ENCODE measurements around the gene TLE3.
"Not testable (repeated sequence)": the region's sequence is repeated elsewhere in the genome, so short reads cannot be mapped to it uniquely, and the experiment has no call there.

TLE3 gene

DNA sequence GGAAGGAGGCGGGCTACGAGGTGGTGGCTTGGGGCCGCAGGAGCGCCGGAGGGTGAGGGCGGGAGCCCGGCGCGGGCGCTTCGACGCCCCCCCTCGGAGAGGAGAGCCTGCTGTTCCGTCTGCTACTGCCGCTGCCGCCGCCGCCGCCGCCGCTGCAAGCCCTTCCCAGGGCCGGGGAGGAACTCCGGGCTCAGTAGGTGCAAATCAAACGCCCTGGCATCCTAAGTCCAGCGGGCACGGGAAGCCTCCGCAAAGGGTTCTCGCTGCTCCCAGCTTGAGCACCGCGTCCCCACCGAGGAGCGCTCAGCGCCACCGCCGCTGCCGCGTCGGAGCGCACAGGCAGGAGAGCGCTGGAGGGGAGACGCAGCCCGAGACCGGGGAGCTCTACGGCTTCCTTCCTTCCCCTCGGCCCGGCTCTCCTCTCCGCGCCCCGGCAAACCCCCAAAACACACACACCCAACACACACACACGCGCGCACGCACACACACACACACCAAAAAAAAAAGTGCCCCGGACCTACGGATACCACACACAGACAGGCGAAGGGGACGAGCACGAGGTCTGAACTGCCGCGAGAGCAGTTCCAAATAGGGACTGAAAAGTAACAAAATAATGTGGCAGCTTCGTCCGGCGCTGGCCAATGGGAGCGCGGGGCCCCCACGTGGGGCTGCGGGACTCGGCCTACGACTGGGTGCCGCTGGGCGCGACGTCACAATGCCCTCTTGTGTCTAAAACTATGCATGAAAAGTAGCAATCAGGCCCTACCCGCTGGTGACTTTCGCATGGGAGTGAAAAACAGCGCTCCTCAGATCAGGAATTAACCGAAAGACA, at the start of gene TLE3:
TSS of gene TLE3 (minus strand) at position 597 of the 832 bp plus-strand sequence. CDS start 1,119 bp downstream, outside the sequence.
- FAIRE-seq, result peak; percentile 43

DNA sequence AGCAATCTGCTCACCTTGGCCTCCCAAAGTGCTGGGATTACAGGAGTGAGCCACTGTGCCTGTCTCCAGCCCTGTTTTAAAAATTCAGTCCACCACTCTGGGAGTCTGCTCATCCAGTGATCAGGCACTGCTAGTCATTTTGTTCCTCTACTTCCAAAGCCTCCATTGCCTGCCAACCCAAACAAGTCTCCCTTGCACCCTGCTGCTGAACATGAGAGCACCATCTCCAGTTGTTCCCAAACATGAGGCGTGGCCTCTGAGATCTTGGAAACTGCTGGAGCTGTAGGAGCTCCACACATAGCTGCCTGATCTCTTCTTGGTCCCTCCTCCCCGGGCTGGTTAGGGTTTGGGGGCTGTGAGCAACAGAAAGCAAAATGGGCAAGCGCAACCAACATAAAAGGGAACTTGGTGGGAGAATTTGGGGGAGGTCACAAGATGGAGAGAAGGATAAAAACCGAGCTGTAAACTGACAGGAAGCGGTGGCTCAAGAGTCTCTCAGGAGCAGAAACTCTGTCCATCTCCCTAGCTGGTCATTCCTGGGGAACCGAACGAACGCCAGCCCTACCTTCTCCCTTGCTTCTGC, 49.6 kb upstream of the TLE3 start:
- FAIRE-seq, result no peak

- FAIRE-seq, result no peak
Observed at GRCh38 chr15:70146771-70147170, 49.1 kb upstream of the TLE3 start.

DNA sequence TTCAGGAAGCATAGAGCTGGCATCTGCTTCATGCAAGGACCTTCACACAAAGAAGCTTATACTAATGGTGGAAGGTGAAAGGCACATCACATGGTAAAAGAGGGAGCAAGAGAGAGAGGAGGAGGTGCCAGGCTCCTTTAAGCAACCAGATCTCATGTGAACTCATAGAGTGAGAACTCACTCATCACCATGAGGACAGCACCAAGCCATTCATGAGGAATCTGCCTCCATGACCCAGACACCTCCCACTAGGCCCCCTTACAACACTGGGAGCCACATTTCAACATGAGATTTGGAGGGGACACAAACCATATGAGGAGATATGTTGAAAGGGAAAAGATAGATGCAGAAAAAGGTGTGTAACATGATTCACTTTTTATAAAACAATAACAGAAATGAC, 48.4 kb upstream of the TLE3 start:
- no peak for FAIRE-seq

DNA sequence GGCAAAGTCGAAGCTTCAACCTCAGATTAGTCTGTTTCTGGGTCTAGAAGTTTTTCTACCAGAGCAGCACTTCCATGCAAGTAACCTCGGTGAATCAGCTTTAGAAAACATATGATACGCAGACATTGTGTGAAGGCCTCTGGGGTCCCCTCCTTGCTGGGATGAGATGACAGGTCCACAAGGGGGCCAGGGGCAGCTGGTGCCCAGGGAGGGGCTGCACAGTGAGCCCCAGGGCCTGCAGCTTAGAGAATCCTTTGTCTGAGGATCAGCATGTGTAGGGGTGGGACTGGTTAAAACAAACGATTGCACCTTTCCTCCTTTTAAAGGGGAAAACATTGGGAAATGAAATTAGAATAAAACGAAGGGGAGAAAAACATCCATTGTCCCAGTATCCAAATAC, 47.5 kb upstream of the TLE3 start:
- no peak for FAIRE-seq

DNA sequence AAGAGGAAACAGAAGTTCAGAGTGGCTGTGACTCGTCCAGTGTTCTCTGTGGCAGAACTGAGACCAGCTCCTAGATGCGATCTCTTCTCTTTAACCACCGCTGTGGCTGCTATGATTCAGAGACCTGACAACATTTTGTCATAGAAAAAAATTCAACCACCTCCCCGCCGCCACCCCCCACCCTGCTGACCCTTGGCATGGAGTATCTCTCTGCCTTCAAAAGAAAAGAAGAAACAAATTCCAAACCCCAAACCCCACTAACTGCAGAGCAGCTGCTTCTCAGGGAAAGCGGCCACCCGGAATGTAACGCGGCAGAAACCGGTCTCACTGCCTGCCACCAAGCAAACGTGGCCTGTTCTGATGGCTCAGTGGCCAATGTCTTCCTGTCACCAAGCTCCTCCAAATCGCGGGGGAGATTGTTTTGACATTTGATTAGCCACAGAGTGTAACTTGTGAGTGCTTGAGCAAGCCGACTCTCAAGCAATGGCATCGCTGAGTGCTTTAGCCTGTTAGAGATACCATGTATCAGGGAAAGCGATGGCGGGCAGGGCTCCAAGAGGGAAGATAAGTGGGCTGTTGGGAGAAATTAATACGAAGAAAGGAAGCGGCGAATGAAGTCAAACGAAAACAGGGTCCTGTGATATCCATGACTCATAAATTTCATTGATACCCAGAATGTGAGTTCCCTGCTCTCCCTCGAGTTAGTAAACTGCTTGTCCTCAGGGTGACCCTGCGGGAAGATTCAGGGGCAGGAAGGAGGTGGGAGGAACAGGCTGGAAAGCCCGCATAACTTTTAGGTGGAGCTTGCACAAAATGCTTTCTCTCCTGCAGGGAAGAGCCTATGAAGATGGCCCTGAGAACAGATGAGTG, 44.8 kb upstream of the TLE3 start:
- no peak for FAIRE-seq

DNA sequence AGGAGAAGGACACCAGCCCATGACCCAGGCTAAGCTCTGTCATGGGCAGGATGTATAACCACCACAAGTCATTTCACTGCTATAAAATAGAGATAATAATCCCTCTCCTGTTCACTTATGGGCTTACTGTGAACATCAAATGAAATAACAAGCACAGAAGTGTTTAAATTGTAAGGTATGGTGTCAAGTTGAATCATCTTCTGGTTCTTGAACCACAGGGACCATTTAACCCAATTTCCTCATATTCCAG, 44.3 kb upstream of the TLE3 start:
- FAIRE-seq, result no peak

DNA sequence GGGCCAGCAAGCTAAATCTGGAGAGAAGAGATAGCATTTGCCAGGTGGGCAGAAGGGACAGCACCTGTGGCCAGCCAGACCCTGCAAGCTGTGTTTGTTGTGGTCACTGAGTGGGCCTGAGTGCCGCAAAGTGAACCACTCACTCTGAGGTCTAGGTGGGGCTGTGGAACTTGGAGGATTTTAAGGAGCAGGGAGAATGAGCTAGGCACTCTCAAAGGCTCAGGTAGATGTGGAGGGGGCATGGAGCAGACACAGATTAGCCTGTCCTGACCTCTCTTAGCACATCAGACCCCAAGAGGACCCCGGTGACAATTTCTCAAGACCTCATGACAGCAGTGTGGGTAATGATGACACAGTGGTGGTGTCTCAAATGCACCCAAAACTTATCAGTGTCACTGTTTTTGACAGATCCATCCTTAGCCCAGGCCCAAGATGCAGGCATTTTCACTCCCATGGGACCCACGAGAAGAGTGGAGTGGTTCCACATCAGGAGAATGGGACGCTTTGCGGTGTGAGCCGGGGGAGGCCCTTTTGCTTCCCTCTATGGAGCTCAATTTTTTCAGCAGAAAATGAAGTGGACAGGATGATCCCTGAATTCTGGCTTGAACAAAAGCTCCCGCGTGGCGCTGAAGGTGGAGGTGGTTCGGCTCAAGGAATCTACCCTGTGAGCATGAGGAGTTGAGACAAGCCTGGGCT, 43.8 kb upstream of the TLE3 start:
- FAIRE-seq, result no peak

GRCh38 chr15:70140543-70141375, 43.0 kb upstream of the TLE3 start:
- no peak for FAIRE-seq

DNA sequence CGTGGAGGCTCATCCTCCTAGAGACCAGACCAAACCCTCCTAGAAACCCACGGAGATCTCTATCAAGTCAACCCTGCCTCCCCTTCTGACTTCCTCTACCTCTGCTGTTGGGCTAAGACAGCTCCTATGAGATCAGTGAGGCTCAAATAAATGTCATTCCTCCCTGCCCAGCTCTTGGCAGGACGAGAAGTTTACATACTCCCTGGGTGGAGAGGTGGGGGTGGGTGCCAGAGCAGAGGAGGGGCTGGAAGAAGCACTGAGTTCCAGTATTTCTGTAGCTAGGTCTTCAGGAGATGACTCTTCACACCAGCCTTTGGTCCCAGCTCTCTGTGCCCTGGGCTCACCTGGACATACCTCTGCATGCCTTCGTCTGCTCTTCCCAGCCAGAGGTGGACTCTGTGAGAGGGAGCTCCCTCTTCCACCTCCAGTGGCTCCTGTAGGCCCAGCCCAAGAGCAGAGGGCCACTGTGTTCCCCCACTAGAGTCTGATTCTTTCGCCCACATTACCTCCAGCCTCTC, 42.4 kb upstream of the TLE3 start:
- FAIRE-seq, result no peak

DNA sequence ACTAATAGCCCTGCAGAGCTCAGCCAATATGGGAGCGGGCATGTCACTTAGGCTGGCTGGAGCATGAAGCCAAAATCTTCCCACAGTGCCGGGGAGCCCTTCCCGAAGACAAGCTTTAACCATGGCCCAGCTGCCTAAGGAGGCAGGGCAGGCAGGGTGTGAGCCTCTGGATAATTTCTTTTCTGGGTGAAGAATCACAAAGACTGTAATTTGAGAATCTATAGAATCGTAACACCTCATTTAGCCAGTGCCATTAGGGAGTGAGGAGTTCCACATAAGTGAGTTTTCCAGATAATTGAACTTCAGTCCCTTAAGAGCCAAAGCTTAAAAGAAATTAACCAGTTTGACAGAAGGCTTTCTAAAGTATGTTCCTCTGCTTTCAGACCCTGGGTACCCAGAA, 40.2 kb upstream of the TLE3 start:
- FAIRE-seq, result no peak

GRCh38 chr15:70137021-70137420, 39.3 kb upstream of the TLE3 start:
- FAIRE-seq, result not testable (repeated sequence)

DNA sequence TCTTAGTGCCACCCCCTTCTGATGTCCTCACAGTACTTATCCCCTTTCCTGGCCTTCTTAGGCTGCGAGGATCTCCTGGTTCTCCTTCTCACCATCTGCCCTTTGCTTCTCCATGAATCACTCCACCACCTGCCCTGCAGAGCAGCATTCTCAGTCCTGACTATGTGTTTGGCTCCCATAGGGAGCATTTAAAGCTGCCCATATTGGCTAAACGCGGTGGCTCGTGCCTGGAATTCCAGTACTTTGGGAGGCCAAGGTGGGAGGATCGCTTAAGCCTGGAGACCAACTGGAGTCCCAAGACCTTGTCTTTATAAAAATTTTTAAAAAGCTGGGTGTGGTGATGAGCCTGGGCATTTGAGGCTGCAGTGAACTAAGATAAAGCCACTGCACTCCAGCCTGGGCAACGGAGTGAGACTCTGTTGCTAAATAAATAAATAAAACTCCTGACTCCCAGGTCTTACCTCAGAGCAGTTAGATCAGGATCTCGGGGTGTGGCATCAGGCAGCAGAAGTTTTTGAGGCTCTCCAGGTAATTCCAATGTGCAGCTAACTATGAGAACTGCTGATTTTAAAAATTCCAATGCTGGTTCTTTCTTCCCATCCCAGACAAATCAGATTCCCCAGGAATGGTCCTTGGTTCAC, 36.2 kb upstream of the TLE3 start:
- no peak for FAIRE-seq

GRCh38 chr15:70133296-70133695, 35.6 kb upstream of the TLE3 start:
- FAIRE-seq, result no peak

GRCh38 chr15:70132571-70132970, 34.9 kb upstream of the TLE3 start:
- no peak for FAIRE-seq

- no peak for FAIRE-seq
Observed at GRCh38 chr15:70132139-70132538, 34.4 kb upstream of the TLE3 start.

DNA sequence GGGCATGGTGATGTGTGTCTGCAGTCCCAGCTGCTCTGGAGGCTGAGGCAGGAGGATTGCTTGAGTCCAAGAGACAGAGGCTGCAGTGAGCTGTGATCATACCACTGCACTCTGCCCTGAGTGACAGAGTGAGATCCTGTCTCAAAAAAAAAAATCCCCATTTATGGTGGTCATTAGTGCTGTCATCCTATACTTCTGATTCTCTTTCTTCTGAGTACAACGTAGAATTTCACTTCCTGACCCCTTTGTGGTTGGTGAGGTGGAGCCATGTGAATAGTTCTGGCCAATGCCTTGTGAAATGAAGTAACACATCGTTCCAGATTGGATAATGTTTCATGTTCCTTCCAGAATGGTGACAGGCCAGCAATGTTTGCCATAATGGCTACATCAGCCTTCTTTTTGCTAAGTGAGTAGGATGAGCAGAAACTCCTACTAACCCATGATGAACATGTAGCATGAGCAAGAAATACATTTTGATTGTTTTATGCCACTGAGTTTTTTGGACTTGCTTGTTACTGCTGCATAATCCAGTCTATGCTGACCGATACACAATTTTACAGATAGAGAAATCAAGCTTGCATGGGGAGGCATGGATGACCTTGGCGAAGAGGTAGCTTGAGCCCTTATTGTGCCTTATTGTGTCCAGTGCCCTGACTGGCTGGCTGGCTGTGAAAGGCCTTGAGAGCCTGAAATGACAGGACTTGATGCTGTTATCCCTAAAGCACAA, 30.9 kb upstream of the TLE3 start:
- no peak for FAIRE-seq

- no peak for FAIRE-seq
Observed at GRCh38 chr15:70127770-70128413, 30.2 kb upstream of the TLE3 start.

DNA sequence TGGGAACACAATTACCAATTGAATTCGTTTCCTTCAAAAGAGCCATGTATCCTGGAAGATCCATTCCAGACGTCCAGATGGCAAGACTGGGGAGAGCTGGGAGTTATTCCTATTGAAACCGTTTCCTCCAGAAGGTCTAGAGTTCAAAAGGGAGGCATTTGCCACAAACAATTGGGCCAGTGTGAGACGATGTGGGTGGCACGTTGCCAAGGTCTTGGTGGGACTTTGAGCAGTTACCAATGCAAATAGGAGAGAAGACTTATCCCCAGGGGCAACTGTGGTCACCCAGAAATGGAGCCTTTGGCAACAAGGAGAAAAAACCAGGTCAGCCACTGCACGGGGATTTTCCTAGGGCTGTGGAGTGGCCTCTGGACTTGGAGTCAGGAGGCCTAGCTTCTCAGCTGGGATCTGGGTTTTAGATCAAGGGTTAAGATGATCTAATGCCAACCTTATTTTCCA, 29.6 kb upstream of the TLE3 start:
- no peak for FAIRE-seq

DNA sequence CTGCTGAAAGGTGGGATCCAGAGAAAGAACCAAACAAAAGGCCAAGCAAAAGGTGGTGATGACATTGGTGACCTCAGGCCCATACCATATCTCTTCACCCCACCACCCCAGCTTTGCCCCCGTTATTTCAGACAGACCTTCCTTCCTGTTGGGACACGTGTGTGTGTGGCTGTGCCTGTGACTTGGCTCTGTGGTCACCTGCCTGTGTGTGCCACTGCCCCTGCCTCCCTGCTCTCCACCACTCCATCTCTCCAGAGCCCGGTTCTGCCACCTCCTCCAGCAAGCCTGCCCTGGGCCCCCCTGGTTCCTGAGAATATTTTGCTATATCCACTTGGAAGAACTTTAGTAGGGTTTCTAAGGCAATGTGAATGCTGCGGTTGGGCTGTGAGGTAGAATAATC, 28.6 kb upstream of the TLE3 start:
- FAIRE-seq, result no peak

Measured in islet of Langerhans (tissue), 1 donor.